Right lung (tissue), 10 donors: Measurements from ENCODE around the gene ABCB7. TPM values are rescaled to one million over a fixed set of nuclear protein-coding genes. Genes with fewer than 3 reads are reported as not detected.
"Not testable (repeated sequence)": the region's sequence is repeated elsewhere in the genome, so short reads cannot be mapped to it uniquely, and the experiment has no call there.

Experiments used
- DNase-seq, 2 donors: peaks; one replicate each; pipeline ENCODE4 v3.0.0-alpha.2; 2013
- long read RNA-seq, 8 donors: transcript quantifications; one replicate each; lab custom pipeline, GENCODE V29; 2026
- polyA plus RNA-seq, 5 donors: library from polyadenylated mRNA; unstranded; fragments of 120-200 nt; gene quantifications; one replicate each; pipeline versions ENCODE4 v1.2.1 to v1.2.3, GENCODE V29; 2013; ENCODE audit warnings: inconsistent platforms in 1 of 5, low replicate concordance in 1 of 5; ENCODE audit not compliant: insufficient read length in 5 of 5, insufficient read depth in 1 of 5

The ABCB7 gene
- polyA plus RNA-seq, result 10 to 100 TPM; 23.5 to 37.4 (median 33.2) TPM
- long read RNA-seq, donor 1, full-length matches to known transcripts, result 5 of 12 reads
- long read RNA-seq, donor 1, partial matches to known transcripts, result 7 of 12 reads
- long read RNA-seq, donor 1, other reads (novel, unspliced or antisense), result 0 of 12 reads
- long read RNA-seq, donor 2, full-length matches to known transcripts, result 5 of 5 reads
- long read RNA-seq, donor 2, partial matches to known transcripts, result 0 of 5 reads
- long read RNA-seq, donor 2, other reads (novel, unspliced or antisense), result 0 of 5 reads
- long read RNA-seq, donor 3, full-length matches to known transcripts, result 5 of 5 reads
- long read RNA-seq, donor 3, partial matches to known transcripts, result 0 of 5 reads
- long read RNA-seq, donor 3, other reads (novel, unspliced or antisense), result 0 of 5 reads
- long read RNA-seq, donor 4, full-length matches to known transcripts, result 5 of 5 reads
- long read RNA-seq, donor 4, partial matches to known transcripts, result 0 of 5 reads
- long read RNA-seq, donor 4, other reads (novel, unspliced or antisense), result 0 of 5 reads
- long read RNA-seq, donor 5, full-length matches to known transcripts, result 6 of 6 reads
- long read RNA-seq, donor 5, partial matches to known transcripts, result 0 of 6 reads
- long read RNA-seq, donor 5, other reads (novel, unspliced or antisense), result 0 of 6 reads
- long read RNA-seq, donor 6, full-length matches to known transcripts, result 8 of 8 reads
- long read RNA-seq, donor 6, partial matches to known transcripts, result 0 of 8 reads
- long read RNA-seq, donor 6, other reads (novel, unspliced or antisense), result 0 of 8 reads
- long read RNA-seq, donor 7, full-length matches to known transcripts, result 3 of 3 reads
- long read RNA-seq, donor 7, partial matches to known transcripts, result 0 of 3 reads
- long read RNA-seq, donor 7, other reads (novel, unspliced or antisense), result 0 of 3 reads
- long read RNA-seq, donor 8, full-length matches to known transcripts, result 3 of 3 reads
- long read RNA-seq, donor 8, partial matches to known transcripts, result 0 of 3 reads
- long read RNA-seq, donor 8, other reads (novel, unspliced or antisense), result 0 of 3 reads

- DNase-seq, result peak; percentile 58 to 67
These were observed at the start of gene ABCB7 for GRCh38 chrX:75155827-75156525. Gene ABCB7 (minus strand): TSS chrX:75156283. CDS start chrX:75156272, 11 bp downstream.

- DNase-seq, result not testable (repeated sequence)
These were observed 32.5 kb upstream of the ABCB7 start for GRCh38 chrX:75188415-75189206.

DNA sequence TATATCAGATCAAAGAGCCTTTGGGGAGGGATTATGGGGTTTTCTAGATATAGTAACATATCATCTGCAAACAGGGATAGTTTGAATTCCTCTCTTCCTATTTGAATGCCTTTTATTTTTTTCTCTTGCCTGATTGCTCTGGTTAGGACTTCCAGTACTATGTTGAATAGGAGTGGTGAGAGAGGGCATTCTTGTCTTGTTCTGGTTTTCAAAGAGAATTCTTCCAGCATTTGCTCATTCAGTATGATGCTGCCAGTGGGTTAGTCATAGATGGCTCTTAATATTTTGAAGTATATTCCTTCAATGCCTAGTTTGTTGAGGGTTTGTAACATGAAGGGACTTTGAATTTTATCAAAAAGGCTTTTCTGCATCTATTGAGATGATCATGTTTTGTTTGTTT lies 25.6 kb upstream of the ABCB7 start:
- DNase-seq, result no peak

- not testable (repeated sequence) for DNase-seq
These were observed 23.6 kb upstream of the ABCB7 start for GRCh38 chrX:75179536-75180293.

DNA sequence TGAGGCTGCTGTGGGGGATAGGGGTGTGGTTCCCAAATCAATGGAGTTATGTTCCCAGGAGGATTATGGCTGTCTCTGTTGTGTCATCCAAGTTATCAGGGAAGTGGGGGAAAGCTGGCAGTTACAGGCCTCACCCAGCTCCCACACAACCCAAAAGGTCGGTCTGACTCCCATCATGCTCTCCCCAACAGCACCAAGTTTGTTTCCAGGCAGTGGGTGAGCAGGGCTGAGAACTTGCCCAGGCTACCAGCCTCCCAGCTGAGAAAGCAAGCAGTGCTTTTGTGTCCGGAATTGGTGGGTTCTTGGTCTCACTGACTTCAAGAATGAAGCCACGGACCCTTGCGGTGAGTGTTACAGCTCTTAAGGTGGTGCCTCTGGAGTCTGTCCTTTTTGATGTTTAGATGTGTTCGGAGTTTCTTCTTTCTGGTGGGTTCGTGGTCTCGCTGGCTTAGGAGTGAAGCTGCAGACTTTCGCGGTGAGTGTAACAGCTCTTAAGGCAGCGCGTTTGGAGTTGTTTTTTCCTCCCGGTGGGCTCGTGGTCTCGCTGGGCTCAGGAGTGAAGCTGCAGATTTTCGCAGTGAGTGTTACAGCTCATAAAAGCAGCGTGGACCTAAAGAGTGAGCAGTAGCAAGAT lies 16.3 kb upstream of the ABCB7 start:
- not testable (repeated sequence) for DNase-seq

DNA sequence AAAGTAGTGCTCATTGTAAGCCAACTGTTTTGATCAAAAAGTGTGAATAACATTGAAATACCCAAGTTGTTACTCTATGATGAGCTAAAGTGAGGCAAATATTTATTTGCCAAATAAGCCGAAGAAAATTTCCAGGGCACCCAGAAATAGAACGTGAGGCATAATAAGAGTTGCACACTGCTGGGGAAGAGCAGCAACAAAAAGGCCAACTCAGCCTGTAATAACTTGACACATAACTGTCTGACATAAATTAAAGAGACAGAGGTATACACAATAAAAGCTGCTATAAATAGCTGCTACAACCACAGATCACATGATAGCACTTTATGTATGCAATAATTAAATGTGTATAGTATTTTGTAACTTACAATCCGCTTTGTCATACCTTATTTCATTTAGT lies 2.0 kb upstream of the ABCB7 start:
- DNase-seq, result no peak

GRCh38 chrX:75156531-75156945 lies 455 bp upstream of the ABCB7 start:
- peak; percentile 42 to 44 for DNase-seq

DNA sequence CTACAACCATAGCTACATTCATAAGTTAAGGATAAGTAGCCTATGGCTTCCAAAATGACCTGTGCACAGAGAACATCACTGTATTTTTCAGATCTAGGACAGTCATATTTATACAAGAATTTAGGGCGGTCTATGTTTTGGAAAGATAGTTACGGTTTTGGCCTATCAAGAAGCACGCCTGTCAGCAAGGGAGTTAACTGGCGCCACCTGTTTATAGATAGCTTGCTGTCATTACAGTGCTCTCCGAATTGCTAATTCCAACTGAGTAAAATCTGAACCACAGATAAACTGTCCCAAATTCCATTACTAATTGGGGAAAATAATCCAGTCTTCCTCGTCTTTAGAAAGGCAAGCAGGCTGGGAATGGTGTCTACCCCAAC lies 646 bp downstream of the ABCB7 start:
- no peak for DNase-seq

DNA sequence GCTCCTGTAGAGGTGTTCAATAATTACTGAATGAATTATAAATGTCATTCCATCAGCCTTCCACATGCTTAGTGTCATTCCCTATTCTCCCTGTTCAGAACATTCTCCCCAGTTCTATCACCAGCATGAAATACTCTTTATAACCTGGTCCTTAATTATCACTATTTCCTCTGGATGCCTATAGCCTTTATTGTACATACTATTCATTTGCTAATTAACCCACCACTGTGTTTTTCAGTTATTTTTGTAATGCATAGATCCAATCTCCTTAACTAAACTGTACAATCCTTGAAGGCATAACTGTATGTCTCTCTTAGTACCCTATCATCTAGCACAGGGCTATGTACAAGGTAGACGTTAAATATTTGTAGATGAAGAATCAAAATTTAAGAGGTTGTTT lies 1.2 kb downstream of the ABCB7 start:
- DNase-seq, result no peak

DNA sequence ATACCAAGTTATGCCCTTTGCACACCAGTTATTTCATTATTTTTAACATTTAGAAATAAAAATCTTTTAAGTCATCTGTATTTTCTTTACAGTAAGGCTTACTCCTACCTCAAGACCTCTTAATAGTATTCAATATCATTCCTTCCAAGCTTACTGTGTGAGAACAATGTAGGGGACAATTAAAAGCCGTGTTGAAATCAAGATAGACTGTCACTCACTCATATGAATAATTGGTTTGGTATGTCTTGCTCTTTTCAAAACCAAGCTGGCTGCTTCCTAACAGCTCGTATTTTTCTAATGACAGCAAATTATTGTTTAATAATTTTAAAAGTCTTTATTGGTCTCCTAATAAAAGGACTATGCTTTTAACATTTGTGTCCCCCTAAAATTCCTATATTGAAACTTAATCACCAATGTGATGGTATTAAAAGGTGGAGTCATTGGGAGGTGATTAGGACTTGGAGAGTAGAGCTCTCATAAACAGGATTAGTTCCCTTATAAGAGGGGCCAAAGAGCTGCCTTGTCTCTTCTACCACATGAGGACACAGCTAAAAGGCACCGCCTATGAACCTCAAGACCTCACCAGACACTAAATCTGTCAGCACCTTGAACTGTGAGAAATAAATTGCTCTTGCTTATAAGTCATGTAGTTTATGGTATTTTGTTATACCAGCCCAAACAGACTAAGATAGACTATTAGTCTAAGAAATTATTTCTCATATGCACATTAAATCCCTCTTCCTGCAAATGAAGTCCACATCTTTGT lies 4.1 kb downstream of the ABCB7 start:
- no peak for DNase-seq

DNA sequence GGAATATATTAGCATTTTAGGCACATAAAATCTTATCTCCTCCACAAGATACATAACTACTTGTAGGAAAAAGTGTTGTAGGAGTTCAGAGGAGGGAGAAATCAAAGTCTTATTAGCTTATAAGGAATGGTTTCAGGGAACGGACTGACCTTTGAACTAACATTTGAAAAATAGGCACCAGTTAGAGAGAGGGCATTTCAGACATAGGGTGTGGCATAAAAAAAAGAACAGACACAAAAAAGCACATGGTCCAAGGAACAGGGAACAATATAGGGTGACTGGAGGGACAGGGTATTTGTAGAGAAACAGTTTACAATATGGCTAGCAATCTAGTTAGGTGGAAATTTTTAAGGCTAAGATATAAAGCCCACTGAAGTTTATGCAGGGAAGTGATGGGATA lies 6.4 kb downstream of the ABCB7 start:
- no peak for DNase-seq

DNA sequence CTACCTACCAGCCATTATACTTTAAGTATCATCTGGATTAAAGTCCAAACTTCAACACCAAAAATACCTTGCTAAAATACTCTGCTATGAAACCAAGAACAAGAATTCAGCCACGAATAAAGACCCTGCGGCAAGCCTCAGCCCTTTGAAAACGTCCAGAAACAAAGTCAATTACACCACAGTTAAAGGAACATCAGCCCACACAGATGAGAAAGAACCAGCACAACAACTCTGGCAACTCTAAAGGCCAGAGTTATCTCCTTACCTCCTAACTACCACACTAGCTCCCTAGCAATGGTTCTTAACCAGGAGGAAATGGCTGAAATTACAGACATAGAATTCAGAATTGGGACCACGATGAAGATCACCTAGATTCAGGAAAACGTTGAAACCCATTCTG lies 23.4 kb downstream of the ABCB7 start:
- no peak for DNase-seq

DNA sequence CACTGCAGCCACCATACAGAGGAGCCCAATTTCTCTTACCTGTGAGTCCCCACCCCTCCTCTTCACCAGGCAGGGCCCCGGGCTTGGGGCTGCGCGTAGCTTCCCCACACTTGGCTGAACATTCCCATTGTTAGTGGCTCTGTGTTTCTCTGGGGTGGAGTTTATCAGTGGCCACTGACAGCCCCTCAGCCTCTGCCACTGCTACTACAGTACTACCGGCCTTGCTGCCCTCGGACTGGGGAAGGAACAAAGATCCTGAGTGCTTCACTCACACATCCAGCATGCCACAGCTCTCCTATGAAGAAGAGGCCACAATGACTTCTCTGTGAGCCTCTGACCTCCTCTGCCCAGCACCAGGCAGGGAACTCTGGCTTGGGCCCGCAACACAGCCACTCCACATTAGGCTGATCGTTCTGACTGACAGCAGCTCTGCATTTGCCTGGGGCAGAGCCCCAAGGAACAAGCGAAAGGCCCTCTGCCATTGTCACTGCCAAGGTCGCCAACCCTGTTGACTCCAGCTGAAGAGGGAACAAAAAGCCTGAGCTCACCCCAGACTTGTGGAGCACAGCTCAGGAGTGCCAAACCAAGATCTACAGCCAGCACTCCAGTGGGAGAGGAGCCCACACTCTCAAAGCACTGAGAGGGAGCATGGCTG lies 24.0 kb downstream of the ABCB7 start:
- DNase-seq, result no peak

- not testable (repeated sequence) for DNase-seq
These were observed 27.0 kb downstream of the ABCB7 start for GRCh38 chrX:75129069-75129468.

- DNase-seq, result no peak
These were observed 37.8 kb downstream of the ABCB7 start for GRCh38 chrX:75118296-75118695.

GRCh38 chrX:75115707-75116413 lies 40.2 kb downstream of the ABCB7 start:
- no peak for DNase-seq

GRCh38 chrX:75114638-75115037 lies 41.4 kb downstream of the ABCB7 start:
- DNase-seq, result no peak

DNA sequence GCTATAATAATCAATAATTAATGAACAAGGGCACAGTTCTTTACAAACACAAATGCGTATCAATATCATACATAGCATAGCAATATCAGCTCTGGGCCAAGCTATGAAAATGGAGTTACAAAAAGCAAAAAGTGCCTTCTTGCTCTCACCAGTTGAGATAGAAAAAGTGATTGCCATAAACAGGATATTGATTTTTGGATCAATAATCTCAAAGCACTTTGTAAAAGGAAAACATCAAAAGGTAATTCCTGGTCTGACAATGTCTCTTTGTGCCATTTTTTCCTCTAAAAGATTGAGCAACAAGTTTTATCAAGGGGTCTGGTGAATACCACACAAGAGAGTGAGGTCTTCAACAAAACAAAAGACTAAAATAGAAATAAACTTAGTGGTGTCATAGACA lies 42.4 kb downstream of the ABCB7 start:
- DNase-seq, result no peak
